Measurements from ENCODE around the gene CLDN17. TPM values are rescaled to one million over a fixed set of nuclear protein-coding genes. Genes with fewer than 3 reads are reported as not detected.

The CLDN17 gene
- total RNA-seq, 2 experiments from 2014 or later = not detected

GRCh38 chr21:30166171-30166570 lies 434 bp downstream of the CLDN17 start:
- no peaks in the 10 kb centered on the region for H3K36me3 Mint-ChIP-seq
- no peak overlapping the region for H3K4me3 Mint-ChIP-seq
- H3K27ac Mint-ChIP-seq = no peak overlapping the region
- intact Hi-C loops (cut with micrococcal nuclease) = no loop called here
- no peak for DNase-seq
- no peaks in the 10 kb centered on the region for H3K4me1 Mint-ChIP-seq (ENCODE audit: low read depth)
- POLR2A ChIA-PET = no interaction called here
- no peaks in the 10 kb centered on the region for H3K27me3 Mint-ChIP-seq
- CTCF ChIA-PET = no interaction called here
- H3K9me3 Mint-ChIP-seq = no peaks in the 10 kb centered on the region

GRCh38 chr21:30164796-30165195 lies 1.8 kb downstream of the CLDN17 start:
- Mint-ChIP-seq H3K4me3 (no peak overlapping the region), H3K36me3 (no peaks in the 10 kb centered on the region), H3K4me1 (ENCODE audit: low read depth) (no peaks in the 10 kb centered on the region), H3K27me3 (no peaks in the 10 kb centered on the region), H3K9me3 (no peaks in the 10 kb centered on the region), H3K27ac (no peak overlapping the region)
- ChIA-PET CTCF (no interaction called here), POLR2A (no interaction called here)
- no peak for DNase-seq
- intact Hi-C loops (cut with micrococcal nuclease) = no loop called here

- CTCF ChIA-PET = no interaction called here
- POLR2A ChIA-PET = no interaction called here
- no peak overlapping the region for H3K4me3 Mint-ChIP-seq
These were observed 12.8 kb downstream of the CLDN17 start for GRCh38 chr21:30153697-30154340.

GRCh38 chr21:30152792-30153191 lies 13.8 kb downstream of the CLDN17 start:
- CTCF ChIA-PET = no interaction called here
- H3K9me3 Mint-ChIP-seq = peaks cover 2% of the 10 kb centered on the region
- POLR2A ChIA-PET = no interaction called here
- H3K4me3 Mint-ChIP-seq = no peak overlapping the region
- intact Hi-C loops (cut with micrococcal nuclease) = no loop called here
- H3K27ac Mint-ChIP-seq = no peak overlapping the region
- no peaks in the 10 kb centered on the region for H3K36me3 Mint-ChIP-seq
- H3K4me1 Mint-ChIP-seq (ENCODE audit: low read depth) = no peaks in the 10 kb centered on the region
- no peak for DNase-seq
- no peaks in the 10 kb centered on the region for H3K27me3 Mint-ChIP-seq

More at GRCh38 chr21:30153697-30154340, 12.8 kb downstream of the CLDN17 start:
- no peaks in the 10 kb centered on the region for H3K36me3 Mint-ChIP-seq
- no peak for DNase-seq
- peaks cover 2% of the 10 kb centered on the region for H3K9me3 Mint-ChIP-seq
- no peaks in the 10 kb centered on the region for H3K4me1 Mint-ChIP-seq (ENCODE audit: low read depth)
- no peak overlapping the region for H3K27ac Mint-ChIP-seq
- intact Hi-C loops (cut with micrococcal nuclease) = no loop called here
- no peaks in the 10 kb centered on the region for H3K27me3 Mint-ChIP-seq

GRCh38 chr21:30148906-30149305 lies 17.7 kb downstream of the CLDN17 start:
- Mint-ChIP-seq H3K27ac (no peak overlapping the region), H3K9me3 (no peaks in the 10 kb centered on the region), H3K4me1 (ENCODE audit: low read depth) (no peaks in the 10 kb centered on the region), H3K4me3 (no peak overlapping the region), H3K36me3 (no peaks in the 10 kb centered on the region), H3K27me3 (no peaks in the 10 kb centered on the region)
- no peak for DNase-seq
- intact Hi-C loops (cut with micrococcal nuclease) = no loop called here
- ChIA-PET POLR2A (no interaction called here), CTCF (no interaction called here)

- ChIA-PET CTCF (no interaction called here), POLR2A (no interaction called here)
- no peaks in the 10 kb centered on the region for H3K4me1 Mint-ChIP-seq (ENCODE audit: low read depth)
- no peak overlapping the region for H3K4me3 Mint-ChIP-seq
- no peak overlapping the region for H3K27ac Mint-ChIP-seq
- H3K36me3 Mint-ChIP-seq = no peaks in the 10 kb centered on the region
- H3K9me3 Mint-ChIP-seq = no peaks in the 10 kb centered on the region
- intact Hi-C loops (cut with micrococcal nuclease) = no loop called here
- DNase-seq = no peak
- H3K27me3 Mint-ChIP-seq = no peaks in the 10 kb centered on the region
These were observed 19.9 kb downstream of the CLDN17 start for GRCh38 chr21:30146558-30147282.

- no peak for DNase-seq
- CTCF ChIA-PET = no interaction called here
- POLR2A ChIA-PET = no interaction called here
- H3K9me3 Mint-ChIP-seq = no peaks in the 10 kb centered on the region
- H3K27me3 Mint-ChIP-seq = no peaks in the 10 kb centered on the region
- intact Hi-C loops (cut with micrococcal nuclease) = no loop called here
- H3K4me1 Mint-ChIP-seq (ENCODE audit: low read depth) = no peaks in the 10 kb centered on the region
- H3K36me3 Mint-ChIP-seq = no peaks in the 10 kb centered on the region
- no peak overlapping the region for H3K4me3 Mint-ChIP-seq
- no peak overlapping the region for H3K27ac Mint-ChIP-seq
These were observed 28.1 kb downstream of the CLDN17 start for GRCh38 chr21:30138483-30138882.

GRCh38 chr21:30129246-30129645 lies 37.4 kb downstream of the CLDN17 start:
- H3K4me3 Mint-ChIP-seq = no peak overlapping the region

GRCh38 chr21:30126576-30126975 lies 40.0 kb downstream of the CLDN17 start:
- Mint-ChIP-seq H3K36me3 (no peaks in the 10 kb centered on the region), H3K4me3 (no peak overlapping the region), H3K9me3 (no peaks in the 10 kb centered on the region), H3K4me1 (ENCODE audit: low read depth) (no peaks in the 10 kb centered on the region), H3K27ac (no peak overlapping the region), H3K27me3 (no peaks in the 10 kb centered on the region)
- CTCF ChIA-PET = no interaction called here
- intact Hi-C loops (cut with micrococcal nuclease) = no loop called here
- POLR2A ChIA-PET = no interaction called here
- DNase-seq = no peak

More at GRCh38 chr21:30129246-30129645, 37.4 kb downstream of the CLDN17 start:
- Mint-ChIP-seq H3K27ac (no peak overlapping the region), H3K9me3 (no peaks in the 10 kb centered on the region), H3K27me3 (no peaks in the 10 kb centered on the region), H3K36me3 (no peaks in the 10 kb centered on the region), H3K4me1 (ENCODE audit: low read depth) (no peaks in the 10 kb centered on the region)
- intact Hi-C loops (cut with micrococcal nuclease) = no loop called here
- POLR2A ChIA-PET = no interaction called here
- no peak for DNase-seq
- CTCF ChIA-PET = no interaction called here

- Mint-ChIP-seq H3K9me3 (no peaks in the 10 kb centered on the region), H3K36me3 (no peaks in the 10 kb centered on the region), H3K27me3 (no peaks in the 10 kb centered on the region), H3K4me3 (no peak overlapping the region), H3K4me1 (ENCODE audit: low read depth) (no peaks in the 10 kb centered on the region), H3K27ac (no peak overlapping the region)
- intact Hi-C loops (cut with micrococcal nuclease) = no loop called here
- CTCF ChIA-PET = interaction anchor here (0.6 kb wide), 1 partner anchor 226 kb away, joined by 3 read pairs; no protein-coding TSS in a partner anchor
- DNase-seq = no peak
- POLR2A ChIA-PET = no interaction called here
These were observed 49.0 kb downstream of the CLDN17 start for GRCh38 chr21:30117631-30118030.

GRCh38 chr21:30116479-30116878 lies 50.1 kb downstream of the CLDN17 start:
- POLR2A ChIA-PET = no interaction called here
- Mint-ChIP-seq H3K4me1 (ENCODE audit: low read depth) (no peaks in the 10 kb centered on the region), H3K36me3 (no peaks in the 10 kb centered on the region), H3K27me3 (no peaks in the 10 kb centered on the region), H3K27ac (no peak overlapping the region), H3K4me3 (no peak overlapping the region), H3K9me3 (no peaks in the 10 kb centered on the region)
- DNase-seq = no peak
- CTCF ChIA-PET = no interaction called here
- intact Hi-C loops (cut with micrococcal nuclease) = no loop called here
